ENCODE measurements around the gene MYH3. TPM values are rescaled to one million over a fixed set of nuclear protein-coding genes. Genes with fewer than 3 reads are reported as not detected.

MYH3 gene
- total RNA-seq, 1 donor from 2014 or later, result 4.9 TPM

DNA sequence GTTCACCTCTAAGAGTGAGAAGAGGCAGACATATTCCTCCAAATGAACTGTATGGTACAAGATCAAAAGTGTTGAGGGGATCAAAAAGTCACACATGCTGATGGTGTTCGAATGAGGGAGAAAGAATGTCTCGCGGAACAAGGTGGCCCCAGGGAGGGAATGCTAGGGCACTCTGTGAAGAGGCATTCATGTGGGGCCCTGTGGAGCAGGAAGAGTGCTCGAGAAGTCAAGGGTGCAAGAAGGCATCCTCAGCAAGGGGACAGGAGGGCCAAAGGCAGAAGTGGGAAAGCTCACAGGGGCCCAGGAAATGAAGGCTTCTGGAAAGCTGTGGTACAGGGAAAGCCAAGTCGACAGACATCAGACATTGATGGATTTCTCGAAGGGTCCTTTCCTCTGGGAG is 6.1 kb upstream of the MYH3 start:
- TF ChIP-seq POLR2A (IDR thresholded peaks at IDR 0.05) (no peak), POLR2AphosphoS5 (IDR thresholded peaks at IDR 0.05; ENCODE audit: insufficient read depth in 1 of 2, low read depth in 1 of 2) (no peak)
- TF ChIP-seq, protein P1, sequence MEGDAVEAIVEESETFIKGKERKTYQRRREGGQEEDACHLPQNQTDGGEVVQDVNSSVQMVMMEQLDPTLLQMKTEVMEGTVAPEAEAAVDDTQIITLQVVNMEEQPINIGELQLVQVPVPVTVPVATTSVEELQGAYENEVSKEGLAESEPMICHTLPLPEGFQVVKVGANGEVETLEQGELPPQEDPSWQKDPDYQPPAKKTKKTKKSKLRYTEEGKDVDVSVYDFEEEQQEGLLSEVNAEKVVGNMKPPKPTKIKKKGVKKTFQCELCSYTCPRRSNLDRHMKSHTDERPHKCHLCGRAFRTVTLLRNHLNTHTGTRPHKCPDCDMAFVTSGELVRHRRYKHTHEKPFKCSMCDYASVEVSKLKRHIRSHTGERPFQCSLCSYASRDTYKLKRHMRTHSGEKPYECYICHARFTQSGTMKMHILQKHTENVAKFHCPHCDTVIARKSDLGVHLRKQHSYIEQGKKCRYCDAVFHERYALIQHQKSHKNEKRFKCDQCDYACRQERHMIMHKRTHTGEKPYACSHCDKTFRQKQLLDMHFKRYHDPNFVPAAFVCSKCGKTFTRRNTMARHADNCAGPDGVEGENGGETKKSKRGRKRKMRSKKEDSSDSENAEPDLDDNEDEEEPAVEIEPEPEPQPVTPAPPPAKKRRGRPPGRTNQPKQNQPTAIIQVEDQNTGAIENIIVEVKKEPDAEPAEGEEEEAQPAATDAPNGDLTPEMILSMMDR (IDR thresholded peaks at IDR 0.05), result no peak
- H3K4me3 ChIP-seq, result no peak overlapping the region
- DNase-seq (ENCODE audit: extremely low spot score in 2 of 2), result no peak
- intact Hi-C loops (cut with DNase I), result no loop called here
- H3K27me3 ChIP-seq, result no peaks in the 10 kb centered on the region
- H3K4me1 ChIP-seq, result no peaks in the 10 kb centered on the region
- H3K9me3 ChIP-seq, result no peaks in the 10 kb centered on the region
- H3K27ac ChIP-seq, result no peak overlapping the region
- peaks cover 0 to 4% of the 10 kb centered on the region in 2 donors for H3K36me3 ChIP-seq

- TF ChIP-seq, protein P1 (IDR thresholded peaks at IDR 0.05), result no peak
- TF ChIP-seq POLR2A (IDR thresholded peaks at IDR 0.05), result no peak
- Histone ChIP-seq H3K27ac (no peak overlapping the region), H3K4me1 (no peaks in the 10 kb centered on the region), H3K27me3 (no peaks in the 10 kb centered on the region), H3K4me3 (no peak overlapping the region), H3K36me3 (peaks cover 0 to 4% of the 10 kb centered on the region in 2 donors), H3K9me3 (no peaks in the 10 kb centered on the region)
- intact Hi-C loops (cut with DNase I), result no loop called here
- no peak for DNase-seq (ENCODE audit: extremely low spot score in 2 of 2)
These were observed 4.3 kb upstream of the MYH3 start for GRCh38 chr17:10661437-10661836.

GRCh38 chr17:10657879-10658278 is 770 bp upstream of the MYH3 start:
- no peaks in the 10 kb centered on the region for H3K9me3 ChIP-seq
- intact Hi-C loops (cut with DNase I), result no loop called here

DNA sequence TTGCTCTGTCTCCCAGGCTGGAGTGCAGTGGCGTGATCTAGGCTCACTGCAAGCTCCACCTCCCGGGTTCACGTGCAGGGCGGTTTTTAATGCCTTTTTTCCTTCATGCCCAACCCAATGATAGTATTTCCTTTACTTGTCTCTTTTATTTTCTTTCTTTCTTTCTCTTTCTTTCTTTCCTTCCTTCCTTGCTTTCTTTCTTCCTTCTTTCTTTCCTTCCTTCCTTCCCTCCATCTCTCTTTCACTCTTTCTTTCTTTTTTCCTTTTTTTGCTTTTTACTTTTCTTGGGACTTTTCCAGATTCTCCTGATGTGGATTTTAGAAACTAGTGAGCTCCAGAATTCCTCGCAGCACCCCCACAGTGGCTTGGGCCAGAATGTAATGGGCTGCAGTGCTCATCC is 3.1 kb downstream of the MYH3 start:
- Histone ChIP-seq H3K27ac (no peak overlapping the region), H3K36me3 (no peaks in the 10 kb centered on the region), H3K9me3 (no peaks in the 10 kb centered on the region), H3K4me1 (no peaks in the 10 kb centered on the region), H3K4me3 (no peak overlapping the region), H3K27me3 (no peaks in the 10 kb centered on the region)
- no peak for TF ChIP-seq POLR2A (IDR thresholded peaks at IDR 0.05)
- TF ChIP-seq, protein P1 (IDR thresholded peaks at IDR 0.05), result no peak
- no peak for TF ChIP-seq POLR2AphosphoS5 (IDR thresholded peaks at IDR 0.05; ENCODE audit: insufficient read depth in 1 of 2, low read depth in 1 of 2)
- intact Hi-C loops (cut with DNase I), result no loop called here
- no peak for DNase-seq (ENCODE audit: extremely low spot score in 2 of 2)

More at GRCh38 chr17:10657879-10658278, 770 bp upstream of the MYH3 start:
- Histone ChIP-seq H3K27ac (no peak overlapping the region), H3K4me3 (no peak overlapping the region), H3K36me3 (peaks cover 0 to 4% of the 10 kb centered on the region in 2 donors), H3K27me3 (no peaks in the 10 kb centered on the region), H3K4me1 (no peaks in the 10 kb centered on the region)
- no peak for DNase-seq (ENCODE audit: extremely low spot score in 2 of 2)
- TF ChIP-seq POLR2AphosphoS5 (IDR thresholded peaks at IDR 0.05; ENCODE audit: insufficient read depth in 1 of 2, low read depth in 1 of 2) (no peak), POLR2A (IDR thresholded peaks at IDR 0.05) (no peak)
- TF ChIP-seq, protein P1 (IDR thresholded peaks at IDR 0.05), result no peak

DNA sequence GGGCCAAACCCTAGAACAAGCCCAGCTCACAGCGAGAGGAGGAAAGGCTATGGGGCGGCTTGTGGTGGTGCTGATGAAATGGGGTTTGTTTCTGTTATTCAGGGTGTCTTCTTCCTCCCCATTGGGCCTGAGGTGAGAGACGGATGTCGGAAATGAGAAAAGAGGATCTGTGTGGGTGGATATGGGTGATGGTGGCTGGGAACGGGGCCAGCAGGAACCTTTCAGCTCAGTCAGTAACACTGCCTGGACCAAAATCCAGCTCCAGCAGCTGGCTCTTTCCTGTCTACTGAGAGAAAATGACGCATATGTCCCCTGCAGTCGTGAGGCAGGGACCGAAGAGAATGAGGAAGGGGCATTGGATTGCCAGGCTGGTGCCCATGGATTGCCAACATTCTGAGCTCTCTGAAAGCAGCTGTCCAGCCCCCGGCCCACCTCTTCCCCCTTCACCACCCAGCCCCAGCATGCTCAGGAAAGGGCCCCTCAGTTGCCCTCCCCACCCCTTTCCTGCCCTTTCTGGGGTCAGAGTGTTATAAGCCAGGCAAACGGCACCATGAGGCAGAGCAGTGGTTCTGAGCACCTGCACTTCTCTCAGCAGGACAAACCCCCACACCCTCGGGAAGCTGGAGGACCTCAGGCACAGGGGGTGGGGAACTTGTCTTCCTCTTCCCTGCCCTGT is 4.0 kb downstream of the MYH3 start:
- H3K36me3 ChIP-seq, result no peaks in the 10 kb centered on the region
- H3K27ac ChIP-seq, result no peak overlapping the region
- DNase-seq (ENCODE audit: extremely low spot score in 2 of 2), result no peak
- TF ChIP-seq, protein P1 (IDR thresholded peaks at IDR 0.05), result no peak
- TF ChIP-seq POLR2A (IDR thresholded peaks at IDR 0.05) (no peak), POLR2AphosphoS5 (IDR thresholded peaks at IDR 0.05; ENCODE audit: insufficient read depth in 1 of 2, low read depth in 1 of 2) (no peak)
- no peaks in the 10 kb centered on the region for H3K27me3 ChIP-seq
- intact Hi-C loops (cut with DNase I), result no loop called here
- H3K9me3 ChIP-seq, result no peaks in the 10 kb centered on the region
- no peak overlapping the region for H3K4me3 ChIP-seq
- H3K4me1 ChIP-seq, result no peaks in the 10 kb centered on the region
